ENCODE results near the gene IFI35.

DNA sequence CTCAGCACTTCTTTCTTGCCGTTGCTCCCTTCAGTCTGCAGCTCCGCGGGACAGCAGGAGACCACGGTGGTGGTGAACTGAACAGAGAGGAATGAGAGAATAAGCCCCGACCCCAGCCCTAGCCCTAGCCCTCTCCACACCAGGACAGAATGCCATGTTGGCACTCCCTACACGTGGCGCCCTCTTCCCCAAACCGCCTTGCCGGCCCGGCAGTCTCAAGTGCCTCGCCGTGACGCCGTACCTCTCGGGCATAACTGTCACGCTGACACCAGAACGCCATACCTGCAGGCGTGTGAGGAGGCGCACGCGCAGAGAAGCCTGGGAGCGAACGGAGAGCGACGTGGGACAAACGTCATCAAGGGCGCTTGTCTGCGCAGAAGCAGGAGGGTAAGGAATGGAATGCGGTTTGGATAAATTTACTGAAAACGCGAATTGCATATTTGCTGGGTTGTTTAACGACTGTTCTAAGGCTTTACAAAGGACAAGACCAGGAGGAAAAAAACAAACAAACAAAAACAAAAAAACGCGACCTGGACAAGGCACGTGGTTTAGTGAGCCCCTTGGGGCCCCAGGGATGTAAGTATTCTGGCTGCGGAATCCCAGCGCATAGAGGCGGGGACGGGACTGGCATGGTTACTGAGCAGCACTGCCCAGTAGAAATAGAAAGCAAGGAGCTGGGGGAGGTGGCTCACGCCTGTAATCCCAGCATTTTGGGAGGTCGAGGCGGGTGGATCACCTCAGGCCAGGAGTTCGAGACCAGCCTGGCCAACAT is 42.2 kb upstream of the IFI35 start, which contains the start of gene AARSD1:
- TF ChIP-seq, protein P1, sequence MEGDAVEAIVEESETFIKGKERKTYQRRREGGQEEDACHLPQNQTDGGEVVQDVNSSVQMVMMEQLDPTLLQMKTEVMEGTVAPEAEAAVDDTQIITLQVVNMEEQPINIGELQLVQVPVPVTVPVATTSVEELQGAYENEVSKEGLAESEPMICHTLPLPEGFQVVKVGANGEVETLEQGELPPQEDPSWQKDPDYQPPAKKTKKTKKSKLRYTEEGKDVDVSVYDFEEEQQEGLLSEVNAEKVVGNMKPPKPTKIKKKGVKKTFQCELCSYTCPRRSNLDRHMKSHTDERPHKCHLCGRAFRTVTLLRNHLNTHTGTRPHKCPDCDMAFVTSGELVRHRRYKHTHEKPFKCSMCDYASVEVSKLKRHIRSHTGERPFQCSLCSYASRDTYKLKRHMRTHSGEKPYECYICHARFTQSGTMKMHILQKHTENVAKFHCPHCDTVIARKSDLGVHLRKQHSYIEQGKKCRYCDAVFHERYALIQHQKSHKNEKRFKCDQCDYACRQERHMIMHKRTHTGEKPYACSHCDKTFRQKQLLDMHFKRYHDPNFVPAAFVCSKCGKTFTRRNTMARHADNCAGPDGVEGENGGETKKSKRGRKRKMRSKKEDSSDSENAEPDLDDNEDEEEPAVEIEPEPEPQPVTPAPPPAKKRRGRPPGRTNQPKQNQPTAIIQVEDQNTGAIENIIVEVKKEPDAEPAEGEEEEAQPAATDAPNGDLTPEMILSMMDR (IDR thresholded peaks at IDR 0.05 in 4 of 5, conservative IDR thresholded peaks at IDR 0.05 in 1 of 5) = peak in 1 of 5 experiments; percentile 14
- TF ChIP-seq POLR2A (IDR thresholded peaks at IDR 0.05) = peak; percentile 71 to 82
